ENCODE data around the gene WDR70.

The WDR70 gene

DNA sequence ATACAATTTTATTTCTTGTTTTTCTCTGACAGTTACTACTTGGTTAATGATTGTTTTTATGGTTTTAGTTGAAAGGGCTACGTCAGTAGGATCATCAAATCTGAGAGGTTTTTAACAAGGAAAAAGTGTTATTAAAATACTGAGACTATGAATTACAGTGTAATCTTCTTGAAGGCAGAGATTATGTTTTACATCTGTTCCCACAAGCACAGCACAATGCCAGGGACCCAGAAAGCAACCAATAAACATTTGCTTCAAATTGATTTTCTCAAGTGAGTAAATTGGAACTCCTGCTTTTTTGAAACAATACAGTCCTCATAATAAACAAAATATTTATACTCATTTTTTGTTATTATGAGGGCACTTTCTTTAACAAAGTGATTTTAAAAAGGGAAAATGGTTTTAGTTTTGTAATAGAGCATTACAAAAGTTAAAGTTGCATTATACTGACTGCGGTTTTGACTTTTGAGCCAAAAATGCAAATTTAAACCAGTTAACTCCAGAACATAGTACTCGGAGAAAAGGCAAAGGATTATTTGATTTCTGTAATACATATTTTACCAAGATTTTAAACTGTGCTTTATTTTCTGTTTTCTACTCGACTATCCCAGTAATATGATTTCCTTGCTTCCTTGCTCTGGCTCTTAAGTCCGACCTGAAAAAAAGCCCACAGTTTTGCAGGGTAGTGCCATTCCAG is 283.8 kb downstream of the WDR70 start:
- Histone ChIP-seq H4K20me1 (ENCODE audit: insufficient read depth) (no peaks in the 10 kb centered on the region), H3K27me3 (ENCODE audit: insufficient read depth, low read depth) (no peaks in the 10 kb centered on the region), H3K27ac (no peak overlapping the region), H3K4me1 (ENCODE audit: low read depth, poor library complexity, severe bottlenecking) (no peaks in the 10 kb centered on the region), H3K79me2 (ENCODE audit: insufficient read depth, low read depth) (no peaks in the 10 kb centered on the region), H3K36me3 (ENCODE audit: insufficient read depth) (no peaks in the 10 kb centered on the region), H2AFZ (ENCODE audit: low read depth) (no peak overlapping the region), H3K9ac (no peak overlapping the region), H3K4me2 (no peak overlapping the region), H3K4me3 (IDR thresholded peaks at IDR 0.05; ENCODE audit: insufficient read depth, low read depth, low read length) (no peak overlapping the region)
- TF ChIP-seq, protein P1, sequence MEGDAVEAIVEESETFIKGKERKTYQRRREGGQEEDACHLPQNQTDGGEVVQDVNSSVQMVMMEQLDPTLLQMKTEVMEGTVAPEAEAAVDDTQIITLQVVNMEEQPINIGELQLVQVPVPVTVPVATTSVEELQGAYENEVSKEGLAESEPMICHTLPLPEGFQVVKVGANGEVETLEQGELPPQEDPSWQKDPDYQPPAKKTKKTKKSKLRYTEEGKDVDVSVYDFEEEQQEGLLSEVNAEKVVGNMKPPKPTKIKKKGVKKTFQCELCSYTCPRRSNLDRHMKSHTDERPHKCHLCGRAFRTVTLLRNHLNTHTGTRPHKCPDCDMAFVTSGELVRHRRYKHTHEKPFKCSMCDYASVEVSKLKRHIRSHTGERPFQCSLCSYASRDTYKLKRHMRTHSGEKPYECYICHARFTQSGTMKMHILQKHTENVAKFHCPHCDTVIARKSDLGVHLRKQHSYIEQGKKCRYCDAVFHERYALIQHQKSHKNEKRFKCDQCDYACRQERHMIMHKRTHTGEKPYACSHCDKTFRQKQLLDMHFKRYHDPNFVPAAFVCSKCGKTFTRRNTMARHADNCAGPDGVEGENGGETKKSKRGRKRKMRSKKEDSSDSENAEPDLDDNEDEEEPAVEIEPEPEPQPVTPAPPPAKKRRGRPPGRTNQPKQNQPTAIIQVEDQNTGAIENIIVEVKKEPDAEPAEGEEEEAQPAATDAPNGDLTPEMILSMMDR (conservative IDR thresholded peaks at IDR 0.05; ENCODE audit: low read depth, low read length) = no peak

DNA sequence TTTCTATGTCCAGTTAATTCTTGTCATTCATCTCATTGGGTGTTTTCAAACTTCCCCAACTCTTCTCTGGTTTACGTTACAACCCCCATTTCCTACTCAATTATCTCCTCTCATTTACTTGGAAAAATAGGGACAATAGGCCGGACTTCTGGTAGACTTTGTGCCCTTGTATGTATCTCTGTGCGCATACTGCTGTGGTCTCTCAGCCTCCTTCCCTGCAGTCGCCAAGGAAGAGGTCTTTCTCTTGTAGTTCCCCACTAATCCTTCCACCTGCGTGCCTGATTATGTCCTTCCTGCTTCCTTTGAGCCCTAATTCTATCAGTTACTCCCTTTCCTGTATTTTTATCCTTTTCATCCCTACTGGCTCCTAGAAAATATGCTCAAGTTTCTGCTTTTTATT is 284.4 kb downstream of the WDR70 start:
- Histone ChIP-seq H3K27ac (no peak overlapping the region), H3K27me3 (ENCODE audit: insufficient read depth, low read depth) (no peaks in the 10 kb centered on the region), H4K20me1 (ENCODE audit: insufficient read depth) (no peaks in the 10 kb centered on the region), H2AFZ (ENCODE audit: low read depth) (no peak overlapping the region), H3K4me1 (ENCODE audit: low read depth, poor library complexity, severe bottlenecking) (peaks cover 4% of the 10 kb centered on the region), H3K4me3 (IDR thresholded peaks at IDR 0.05; ENCODE audit: insufficient read depth, low read depth, low read length) (no peak overlapping the region), H3K79me2 (ENCODE audit: insufficient read depth, low read depth) (no peaks in the 10 kb centered on the region), H3K9ac (no peak overlapping the region), H3K4me2 (no peak overlapping the region), H3K36me3 (ENCODE audit: insufficient read depth) (no peaks in the 10 kb centered on the region)
- TF ChIP-seq, protein P1 (conservative IDR thresholded peaks at IDR 0.05; ENCODE audit: low read depth, low read length) = no peak

DNA sequence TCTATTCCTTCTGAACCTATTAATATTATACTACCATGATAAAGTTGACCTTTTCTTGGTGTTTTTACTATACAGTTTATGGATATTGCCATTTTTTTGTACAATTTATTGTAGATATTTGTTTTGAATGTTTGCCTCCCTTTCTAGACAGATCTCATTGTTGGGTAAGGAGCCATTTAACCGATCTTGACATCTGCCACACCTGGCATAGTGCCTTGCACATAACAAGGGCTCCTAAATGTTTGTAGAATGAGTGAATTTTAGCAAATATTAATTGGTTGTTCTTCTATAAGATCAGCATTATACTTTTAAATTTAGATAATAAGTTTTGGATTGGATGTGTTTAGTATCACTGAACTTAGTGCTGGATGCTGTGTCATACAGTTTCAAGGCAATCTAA is 285.4 kb downstream of the WDR70 start:
- Histone ChIP-seq H3K9ac (no peak overlapping the region), H3K79me2 (ENCODE audit: insufficient read depth, low read depth) (no peaks in the 10 kb centered on the region)
- TF ChIP-seq, protein P1 (conservative IDR thresholded peaks at IDR 0.05; ENCODE audit: low read depth, low read length) = no peak

DNA sequence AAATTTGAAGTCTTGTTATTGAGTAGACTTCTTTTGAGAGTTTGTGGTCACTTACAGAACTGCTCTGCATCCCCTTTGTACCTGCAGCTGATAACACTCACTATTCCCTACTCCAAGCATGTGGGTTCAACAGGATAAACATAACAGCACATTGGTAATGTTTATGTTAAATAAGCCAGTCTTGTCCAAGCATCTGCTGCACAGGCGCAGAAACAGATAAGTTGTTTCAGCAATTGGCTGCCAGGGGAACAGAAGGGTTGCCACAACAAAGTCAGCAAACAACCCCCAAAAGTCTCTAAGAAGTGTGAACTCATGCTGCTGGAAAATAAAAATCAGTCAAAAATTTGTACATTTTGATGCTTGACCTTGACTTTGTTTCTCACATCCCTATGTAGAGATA is 286.2 kb downstream of the WDR70 start:
- H3K36me3 ChIP-seq (ENCODE audit: insufficient read depth) = no peaks in the 10 kb centered on the region
- H3K79me2 ChIP-seq (ENCODE audit: insufficient read depth, low read depth) = no peaks in the 10 kb centered on the region
- H2AFZ ChIP-seq (ENCODE audit: low read depth) = no peak overlapping the region
- TF ChIP-seq, protein P1 (conservative IDR thresholded peaks at IDR 0.05; ENCODE audit: low read depth, low read length) = no peak
- no peaks in the 10 kb centered on the region for H4K20me1 ChIP-seq (ENCODE audit: insufficient read depth)
- H3K9ac ChIP-seq = no peak overlapping the region
- H3K4me3 ChIP-seq (IDR thresholded peaks at IDR 0.05; ENCODE audit: insufficient read depth, low read depth, low read length) = no peak overlapping the region
- H3K4me1 ChIP-seq (ENCODE audit: low read depth, poor library complexity, severe bottlenecking) = peaks cover 9% of the 10 kb centered on the region
- no peak overlapping the region for H3K27ac ChIP-seq
- no peaks in the 10 kb centered on the region for H3K27me3 ChIP-seq (ENCODE audit: insufficient read depth, low read depth)
- no peak overlapping the region for H3K4me2 ChIP-seq

More for the DNA sequence above, 285.4 kb downstream of the WDR70 start:
- Histone ChIP-seq H3K27ac (no peak overlapping the region), H3K4me1 (ENCODE audit: low read depth, poor library complexity, severe bottlenecking) (peaks cover 9% of the 10 kb centered on the region), H3K36me3 (ENCODE audit: insufficient read depth) (no peaks in the 10 kb centered on the region), H4K20me1 (ENCODE audit: insufficient read depth) (no peaks in the 10 kb centered on the region), H3K27me3 (ENCODE audit: insufficient read depth, low read depth) (no peaks in the 10 kb centered on the region), H3K4me3 (IDR thresholded peaks at IDR 0.05; ENCODE audit: insufficient read depth, low read depth, low read length) (no peak overlapping the region), H3K4me2 (no peak overlapping the region), H2AFZ (ENCODE audit: low read depth) (no peak overlapping the region)

Data from KMS-11 (cell line).